ENCODE data around the gene KCTD14. TPM values are rescaled to one million over a fixed set of nuclear protein-coding genes. Genes with fewer than 3 reads are reported as not detected.
"Not testable (repeated sequence)": the region's sequence is repeated elsewhere in the genome, so short reads cannot be mapped to it uniquely, and the experiment has no call there.

KCTD14 gene
- total RNA-seq, 1 experiment from 2014 or later: not detected

GRCh38 chr11:78054971-78055370 lies 31.9 kb upstream of the KCTD14 start:
- no peak for DNase-seq (ENCODE audit: low read depth, low spot score)
- in situ Hi-C loops (cut with HindIII; ENCODE audit: low pct_unique_long_range_greater_than_20kb, low sequenced_read_pairs): no loop called here

- in situ Hi-C loops (cut with HindIII; ENCODE audit: low pct_unique_long_range_greater_than_20kb, low sequenced_read_pairs): no loop called here
- no peak for DNase-seq (ENCODE audit: low read depth, low spot score)
Observed at GRCh38 chr11:78050964-78051831, 28.1 kb upstream of the KCTD14 start.

GRCh38 chr11:78049348-78049747 lies 26.3 kb upstream of the KCTD14 start:
- DNase-seq (ENCODE audit: low read depth, low spot score): no peak
- in situ Hi-C loops (cut with HindIII; ENCODE audit: low pct_unique_long_range_greater_than_20kb, low sequenced_read_pairs): no loop called here

- in situ Hi-C loops (cut with HindIII; ENCODE audit: low pct_unique_long_range_greater_than_20kb, low sequenced_read_pairs): no loop called here
- DNase-seq (ENCODE audit: low read depth, low spot score): no peak
Observed at GRCh38 chr11:78048561-78048960, 25.5 kb upstream of the KCTD14 start.

GRCh38 chr11:78046486-78046854 lies 23.4 kb upstream of the KCTD14 start:
- in situ Hi-C loops (cut with HindIII; ENCODE audit: low pct_unique_long_range_greater_than_20kb, low sequenced_read_pairs): no loop called here
- no peak for DNase-seq (ENCODE audit: low read depth, low spot score)

DNA sequence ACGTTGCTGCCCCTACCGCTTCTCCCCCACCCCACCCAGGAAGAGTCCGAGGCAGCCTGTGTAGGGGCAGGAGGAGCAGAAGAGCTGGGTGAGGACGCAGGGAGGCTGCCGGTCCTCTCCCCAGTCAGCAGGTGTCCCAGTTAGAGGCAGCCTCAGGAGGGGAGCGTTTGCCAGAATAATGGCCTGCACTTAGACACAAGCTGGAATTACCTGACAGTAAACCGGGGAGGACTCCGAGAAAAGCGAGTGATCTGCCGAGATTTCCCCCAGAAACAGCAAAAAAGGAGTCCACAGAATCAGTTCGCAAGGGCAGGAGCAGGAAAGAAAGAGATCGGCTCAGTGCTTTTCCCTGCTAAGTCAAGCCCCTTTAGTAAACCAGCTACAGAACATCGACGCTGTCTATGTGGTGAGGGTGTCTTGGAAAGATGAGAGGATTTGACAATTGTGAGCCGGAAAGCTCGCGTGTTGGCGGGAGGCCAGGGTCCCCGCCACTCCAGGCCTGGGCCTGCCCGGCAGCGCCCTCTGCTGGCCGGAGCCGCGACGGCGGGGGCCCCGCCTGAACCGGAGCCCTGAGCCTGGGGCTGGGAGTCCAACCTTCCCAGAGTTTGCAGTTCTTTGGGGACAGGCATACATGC lies 22.9 kb upstream of the KCTD14 start:
- peak; percentile 61 for DNase-seq (ENCODE audit: low read depth, low spot score)
- in situ Hi-C loops (cut with HindIII; ENCODE audit: low pct_unique_long_range_greater_than_20kb, low sequenced_read_pairs): no loop called here

- no peak for DNase-seq (ENCODE audit: low read depth, low spot score)
- in situ Hi-C loops (cut with HindIII; ENCODE audit: low pct_unique_long_range_greater_than_20kb, low sequenced_read_pairs): no loop called here
Observed at GRCh38 chr11:78044706-78045105, 21.6 kb upstream of the KCTD14 start.

GRCh38 chr11:78041843-78042440 lies 18.9 kb upstream of the KCTD14 start:
- in situ Hi-C loops (cut with HindIII; ENCODE audit: low pct_unique_long_range_greater_than_20kb, low sequenced_read_pairs): no loop called here
- DNase-seq (ENCODE audit: low read depth, low spot score): no peak

- DNase-seq (ENCODE audit: low read depth, low spot score); in situ Hi-C loops (cut with HindIII; ENCODE audit: low pct_unique_long_range_greater_than_20kb, low sequenced_read_pairs): not testable (repeated sequence)
Observed at GRCh38 chr11:78041380-78041719, 18.3 kb upstream of the KCTD14 start.

DNA sequence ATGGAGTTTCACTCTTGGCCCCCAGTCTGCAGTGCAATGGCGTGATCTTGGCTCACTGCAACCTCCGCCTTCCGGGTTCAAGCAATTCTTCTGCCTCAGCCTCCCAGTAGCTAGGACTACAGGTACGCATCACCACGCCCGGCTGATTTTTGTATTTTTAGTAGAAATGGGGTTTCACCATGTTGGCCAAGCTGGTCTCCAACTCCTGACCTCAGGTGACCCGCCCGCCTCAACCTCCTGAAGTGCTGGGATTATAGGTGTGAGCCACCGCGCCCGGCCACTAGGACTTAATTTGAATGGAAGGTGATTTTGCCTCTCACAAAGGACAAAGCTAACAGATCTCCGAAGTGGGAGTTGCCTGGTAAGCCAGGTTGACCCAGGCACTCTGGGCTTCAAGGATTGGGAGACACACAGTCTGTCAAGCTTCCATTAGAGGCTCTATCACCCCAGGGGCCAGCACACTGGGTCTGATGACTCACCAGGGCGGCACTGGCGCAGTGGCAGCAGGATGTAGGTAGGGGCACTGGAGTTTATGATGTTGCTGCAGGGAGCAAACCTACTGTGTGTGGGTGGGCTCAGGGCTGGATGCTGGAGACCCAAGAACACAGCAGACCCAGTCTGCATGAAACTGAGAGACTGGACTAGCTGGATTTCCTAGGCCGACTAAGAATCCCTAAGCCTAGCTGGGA lies 17.8 kb upstream of the KCTD14 start:
- DNase-seq (ENCODE audit: low read depth, low spot score): no peak
- in situ Hi-C loops (cut with HindIII; ENCODE audit: low pct_unique_long_range_greater_than_20kb, low sequenced_read_pairs): no loop called here

DNA sequence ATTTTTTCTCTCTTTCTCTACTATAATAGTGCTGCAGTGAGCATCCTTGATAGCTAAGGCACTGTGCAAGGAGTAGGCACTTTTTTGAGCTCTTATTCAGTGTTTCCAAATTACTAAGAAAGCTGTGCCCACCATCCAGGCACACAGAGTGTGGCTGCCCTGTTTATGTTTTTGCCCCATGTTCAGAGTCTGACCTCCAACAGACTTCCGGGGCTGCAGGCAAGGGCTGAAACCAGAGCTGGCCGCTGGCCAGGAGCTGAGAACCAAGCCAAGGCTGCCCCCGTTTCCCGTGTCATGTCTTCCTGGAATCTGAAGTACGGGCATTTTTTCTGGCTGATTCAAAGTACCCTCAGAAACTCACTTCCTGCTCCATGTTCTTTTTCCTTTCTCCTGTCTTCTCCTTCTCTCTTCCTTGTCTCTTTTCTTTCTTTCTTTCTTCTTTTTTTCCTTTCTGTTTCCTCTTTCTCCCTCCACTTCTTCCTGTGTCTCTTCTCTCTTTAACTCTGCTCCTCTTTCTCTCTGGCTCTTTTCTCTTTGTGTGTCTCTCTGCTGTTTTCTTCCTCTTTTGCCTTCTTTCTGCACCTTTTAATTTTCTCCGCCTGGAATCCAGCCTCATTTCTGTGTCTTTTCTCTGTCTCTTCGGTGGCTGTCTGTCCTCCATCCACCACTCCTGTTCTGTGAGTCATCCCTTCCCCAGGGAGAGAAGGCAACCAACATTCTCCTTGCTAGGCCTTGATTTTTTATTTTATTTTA lies 17.0 kb upstream of the KCTD14 start:
- DNase-seq (ENCODE audit: low read depth, low spot score): peak; percentile 86
- in situ Hi-C loops (cut with HindIII; ENCODE audit: low pct_unique_long_range_greater_than_20kb, low sequenced_read_pairs): no loop called here

GRCh38 chr11:78039391-78039918 lies 16.4 kb upstream of the KCTD14 start:
- DNase-seq (ENCODE audit: low read depth, low spot score): peak; percentile 47
- in situ Hi-C loops (cut with HindIII; ENCODE audit: low pct_unique_long_range_greater_than_20kb, low sequenced_read_pairs): no loop called here

DNA sequence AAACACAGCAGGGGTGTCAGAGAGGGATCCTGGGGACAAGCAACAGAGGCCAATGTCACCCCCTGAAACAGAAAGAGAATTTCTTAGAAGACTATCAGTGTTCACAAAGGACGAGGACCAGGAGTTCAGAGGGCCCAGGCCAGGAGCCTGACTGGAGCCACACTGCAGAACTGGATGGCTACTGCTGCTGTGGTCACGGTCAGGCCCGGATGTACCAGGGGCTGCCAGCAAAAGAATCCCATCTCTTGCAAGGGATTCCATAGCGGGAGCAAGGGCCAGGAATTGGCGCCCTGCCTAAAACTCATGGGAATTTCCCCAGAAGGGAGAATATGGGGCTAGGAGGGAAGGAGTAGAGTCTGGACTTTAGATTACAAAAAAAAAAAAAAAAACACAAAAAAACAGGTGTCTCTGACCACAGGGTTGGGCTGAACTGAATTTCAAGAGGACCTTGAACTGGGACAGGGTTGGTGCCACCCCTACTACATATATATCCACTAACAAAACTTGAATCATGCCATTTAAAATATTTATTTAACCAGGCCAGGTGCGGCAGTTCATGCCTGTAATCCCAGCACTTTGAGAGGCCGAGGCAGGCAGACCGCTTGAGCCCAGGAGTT lies 15.7 kb upstream of the KCTD14 start:
- DNase-seq (ENCODE audit: low read depth, low spot score): no peak
- in situ Hi-C loops (cut with HindIII; ENCODE audit: low pct_unique_long_range_greater_than_20kb, low sequenced_read_pairs): no loop called here

- DNase-seq (ENCODE audit: low read depth, low spot score): no peak
- in situ Hi-C loops (cut with HindIII; ENCODE audit: low pct_unique_long_range_greater_than_20kb, low sequenced_read_pairs): no loop called here
Observed at GRCh38 chr11:78037825-78038620, 14.9 kb upstream of the KCTD14 start.

DNA sequence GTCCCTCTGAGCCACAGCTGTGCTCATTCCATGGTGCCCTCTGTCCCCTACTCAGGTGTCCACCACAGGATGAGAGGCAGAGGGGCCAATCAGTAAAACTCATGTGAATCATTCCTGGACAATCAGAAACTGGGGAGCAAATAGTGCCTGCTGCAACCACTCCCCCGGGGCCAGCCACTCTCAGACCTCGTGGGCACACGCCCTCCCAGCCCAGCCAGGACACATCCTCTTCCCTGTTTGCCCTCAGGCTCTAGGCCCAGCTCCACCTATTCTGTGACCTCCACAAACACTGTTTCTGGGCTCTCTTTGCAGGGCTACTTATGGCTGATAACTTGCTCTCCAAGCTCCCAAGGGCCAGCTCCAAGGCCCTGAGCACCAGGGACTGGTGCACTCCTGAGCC lies 14.0 kb upstream of the KCTD14 start:
- DNase-seq (ENCODE audit: low read depth, low spot score): peak; percentile 37
- in situ Hi-C loops (cut with HindIII; ENCODE audit: low pct_unique_long_range_greater_than_20kb, low sequenced_read_pairs): no loop called here

GRCh38 chr11:78036313-78036712 lies 13.2 kb upstream of the KCTD14 start:
- in situ Hi-C loops (cut with HindIII; ENCODE audit: low pct_unique_long_range_greater_than_20kb, low sequenced_read_pairs): no loop called here

More at GRCh38 chr11:78036313-78036712, 13.2 kb upstream of the KCTD14 start:
- no peak for DNase-seq (ENCODE audit: low read depth, low spot score)

All from SK-MEL-5 (cell line).